Measurements from ENCODE around the gene TRAF2.

- TF ChIP-seq CTCF (IDR thresholded peaks at IDR 0.05 in 8 of 11, conservative IDR thresholded peaks at IDR 0.05 in 3 of 11) (no peak), POLR2AphosphoS5 (IDR thresholded peaks at IDR 0.05) (peak in 1 of 3 donors; percentile 44), POLR2A (IDR thresholded peaks at IDR 0.05) (no peak)
Observed at GRCh38 chr9:136943291-136944211, 57.2 kb downstream of the TRAF2 start.

All from spleen (tissue), 7 donors.